Endothelial cell of umbilical vein (primary cell): ENCODE results near the gene PARVA. TPM values are rescaled to one million over a fixed set of nuclear protein-coding genes. Genes with fewer than 3 reads are reported as not detected.

Experiments
- BruUV-seq: library from RNA; stranded (reverse); fragments of 400-500 nt; replicated peaks from 2 replicates; lab custom pipeline; 2021; lab: Mats Ljungman, UMichigan
- CTCF ChIA-PET: fragments of 300-600, 350-600 bp; sonication (Branson Sonifier 250); formaldehyde crosslinking; loops from one replicate; lab custom pipeline; 2021; ENCODE audit warnings: antibody characterized with exemption, inconsistent platforms; lab: Charles Lee
- POLR2A ChIA-PET: fragments of 300-600, 350-600 bp; sonication (Branson Sonifier 250); formaldehyde crosslinking; loops from one replicate; lab custom pipeline; 2021; ENCODE audit warnings: antibody characterized with exemption, inconsistent platforms; lab: Charles Lee
- DNase-seq: peaks from one replicate; pipeline ENCODE4 v3.0.0-alpha.2; 2011; ENCODE audit warnings: low read depth, low spot score
- FAIRE-seq: peaks from 2 replicates; lab custom pipeline; 2011; peaks lifted over from hg19 to GRCh38; lab: Jason Lieb, UNC
- H2AFZ ChIP-seq: 2 replicates; pipeline ENCODE4 v1.6.0; 2012; ENCODE audit warnings: low read depth, low read length, control low read depth, inconsistent platforms
- H3K27ac ChIP-seq: 2 replicates; pipeline ENCODE4 v1.5.1; 2011; ENCODE audit warnings: low read depth, mild to moderate bottlenecking, control low read depth, low read length, moderate library complexity; ENCODE audit not compliant: insufficient read depth
- H3K27me3 ChIP-seq, 2 experiments: 2 replicates each; pipeline versions ENCODE4 v1.6.0 to v1.6.1; 2011; ENCODE audit warnings: low read length in 2 of 2, mixed read lengths in 1 of 2; ENCODE audit not compliant: control insufficient read depth in 2 of 2, insufficient read depth in 2 of 2
- H3K36me3 ChIP-seq, 2 experiments: 2 replicates in 1 of 2; 3 replicates in 1 of 2; pipeline ENCODE4 v1.5.1; 2011; ENCODE audit warnings: low read length in 2 of 2, mild to moderate bottlenecking in 1 of 2, moderate library complexity in 1 of 2; ENCODE audit not compliant: control insufficient read depth in 2 of 2, insufficient read depth in 2 of 2; ENCODE audit errors: extremely low read depth in 1 of 2
- H3K4me1 ChIP-seq: 3 replicates; pipeline ENCODE4 v1.5.1; 2011; ENCODE audit warnings: mild to moderate bottlenecking, low read length; ENCODE audit not compliant: control insufficient read depth, insufficient read depth; ENCODE audit errors: extremely low read depth
- H3K4me2 ChIP-seq: 2 replicates; pipeline ENCODE4 v1.6.1; 2011; ENCODE audit warnings: low read length, control low read depth, mixed read lengths; ENCODE audit not compliant: insufficient read depth
- H3K4me3 ChIP-seq, 3 experiments: fragments of 200-600 bp in 1 of 3; sonication (generic), shearing (Covaris generic) in 1 of 3; replicated peaks in 1 of 3; 2 replicates each; pipeline ENCODE4 v1.5.1; 2011 to 2016; ENCODE audit warnings: control low read depth in 3 of 3, low read length in 3 of 3, mild to moderate bottlenecking in 2 of 3, inconsistent platforms in 1 of 3, low read depth in 1 of 3, moderate library complexity in 1 of 3; ENCODE audit not compliant: insufficient read depth in 1 of 3
- H3K79me2 ChIP-seq: 2 replicates; pipeline ENCODE4 v1.6.0; 2012; ENCODE audit warnings: low read length, inconsistent platforms; ENCODE audit not compliant: control insufficient read depth, insufficient read depth
- H3K9ac ChIP-seq: replicated peaks from 2 replicates; pipeline ENCODE3; 2011; ENCODE audit warnings: low read length, control low read depth; ENCODE audit not compliant: insufficient read depth; ENCODE audit errors: extremely low read depth
- H3K9me1 ChIP-seq: replicated peaks from 3 replicates; pipeline ENCODE4 v1.6.0; 2011; ENCODE audit warnings: mild to moderate bottlenecking, low read length; ENCODE audit not compliant: control insufficient read depth, insufficient read depth; ENCODE audit errors: extremely low read depth
- H3K9me3 ChIP-seq: replicated peaks from 2 replicates; pipeline ENCODE4 v1.5.1; 2012; ENCODE audit warnings: low read length, inconsistent platforms; ENCODE audit not compliant: control insufficient read depth, insufficient read depth
- H4K20me1 ChIP-seq: replicated peaks from 2 replicates; pipeline ENCODE3; 2011; ENCODE audit warnings: mild to moderate bottlenecking, low read length; ENCODE audit not compliant: control insufficient read depth, insufficient read depth; ENCODE audit errors: extremely low read depth
- CTCF ChIP-seq, 2 donors: IDR thresholded peaks; 1 replicate in 1 of 2; 2 replicates in 1 of 2; pipeline ENCODE4 v1.5.1; 2011; ENCODE audit warnings: low read length in 2 of 2, mild to moderate bottlenecking in 2 of 2, moderate library complexity in 2 of 2, control low read depth in 1 of 2, inconsistent platforms in 1 of 2, low read depth in 1 of 2; ENCODE audit not compliant: insufficient read depth in 1 of 2; ENCODE audit errors: extremely low read depth in 1 of 2
- EZH2 ChIP-seq: IDR thresholded peaks from 2 replicates; pipeline ENCODE4 v1.6.1; 2012; ENCODE audit warnings: borderline replicate concordance, low read depth, mild to moderate bottlenecking, moderate library complexity, low read length, inconsistent platforms; ENCODE audit not compliant: severe bottlenecking
- FOS ChIP-seq: IDR thresholded peaks from 2 replicates; pipeline ENCODE4 v1.6.1; 2011; ENCODE audit warnings: mild to moderate bottlenecking, low read length, moderate library complexity, borderline replicate concordance; ENCODE audit not compliant: insufficient read depth
- GATA2 ChIP-seq: IDR thresholded peaks from 2 replicates; pipeline ENCODE4 v1.7.0; 2011; ENCODE audit warnings: low read depth, mild to moderate bottlenecking, moderate library complexity, mixed read lengths, low read length; ENCODE audit not compliant: insufficient read length, insufficient read depth
- JUN ChIP-seq: IDR thresholded peaks from 2 replicates; pipeline ENCODE4 v1.6.1; 2011; ENCODE audit warnings: borderline replicate concordance, low read depth; ENCODE audit not compliant: insufficient read length, insufficient read depth
- MYC ChIP-seq: IDR thresholded peaks from one replicate; pipeline ENCODE4 v1.6.1; 2011; ENCODE audit warnings: mild to moderate bottlenecking, low read depth, low read length
- POLR2A ChIP-seq: IDR thresholded peaks from 2 replicates; pipeline ENCODE4 v1.6.1; 2012; ENCODE audit warnings: low read depth, mild to moderate bottlenecking, control low read depth, low read length
- POLR2AphosphoS5 ChIP-seq: IDR thresholded peaks from 2 replicates; pipeline ENCODE4 v1.6.1; 2012; ENCODE audit warnings: low read depth, mild to moderate bottlenecking, control low read depth, low read length, moderate library complexity; ENCODE audit not compliant: insufficient read depth
- dilution Hi-C: fragments of 300-500 bp; cut with MboI; formaldehyde crosslinking; loops from one replicate; pipeline ENCODE4 v1.15.0; 2019; ENCODE audit warnings: low sequenced_read_pairs; ENCODE audit not compliant: extremely low pct_ligation_motif_present
- intact Hi-C: fragments of 100-400 bp; cut with micrococcal nuclease; formaldehyde crosslinking; loops from one replicate; pipeline ENCODE4 v1.10.0; 2022
- polyA plus RNA-seq, 4 experiments: library from polyadenylated mRNA; depleted of rRNA in 3 of 4; stranded (reverse) in 3 of 4; unstranded in 1 of 4; fragments of >200 nt; gene quantifications; 2 replicates each; pipeline versions ENCODE4 v1.2.1 to v1.2.3, GENCODE V29; 2011 to 2012; ENCODE audit warnings: missing spikeins in 1 of 4
- total RNA-seq: library from RNA; stranded (reverse); gene quantifications from 2 replicates; pipeline ENCODE4 v1.2.3, GENCODE V29; 2021
- TF ChIP-seq, protein P1 (sequence below): IDR thresholded peaks from 2 replicates; pipeline ENCODE4 v1.6.1; 2011; ENCODE audit not compliant: insufficient read depth, insufficient read length

PARVA gene
- total and polyA plus RNA-seq, 2 donors (not counting 3 experiments of a cell fraction or from before 2014, with no cell fraction given), result 40.6 to 104 TPM

GRCh38 chr11:12517741-12518140 lies 140.4 kb downstream of the PARVA start:
- POLR2A ChIA-PET, result no interaction called here
- DNase-seq (no peak), FAIRE-seq (no peak)
- H3K27ac ChIP-seq, result no peak overlapping the region
- dilution Hi-C loops (no loop called here), intact Hi-C loops (no loop called here)
- H2AFZ ChIP-seq, result no peak overlapping the region
- no peak overlapping the region for H3K9ac ChIP-seq
- H3K36me3 ChIP-seq, result peaks cover 2 to 13% of the 10 kb centered on the region in 2 experiments
- peaks cover 4% of the 10 kb centered on the region for H3K4me1 ChIP-seq
- no peaks in the 10 kb centered on the region for H4K20me1 ChIP-seq
- no peaks in the 10 kb centered on the region for H3K9me3 ChIP-seq
- BruUV-seq, result no TSS peak
- no peaks in the 10 kb centered on the region for H3K27me3 ChIP-seq
- no peak for TF ChIP-seq POLR2A
- TF ChIP-seq JUN, result no peak
- TF ChIP-seq FOS, result no peak
- TF ChIP-seq, protein P1, sequence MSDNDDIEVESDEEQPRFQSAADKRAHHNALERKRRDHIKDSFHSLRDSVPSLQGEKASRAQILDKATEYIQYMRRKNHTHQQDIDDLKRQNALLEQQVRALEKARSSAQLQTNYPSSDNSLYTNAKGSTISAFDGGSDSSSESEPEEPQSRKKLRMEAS, result no peak
- TF ChIP-seq EZH2, result no peak
- no peak for TF ChIP-seq MYC
- TF ChIP-seq CTCF (IDR thresholded peaks at IDR 0.05; ENCODE audit: extremely low read depth in 1 of 2, insufficient read depth in 1 of 2, low read depth in 1 of 2, low read length in 2 of 2), result no peak
- TF ChIP-seq GATA2, result no peak
- TF ChIP-seq POLR2AphosphoS5, result no peak
- CTCF ChIA-PET, result no interaction called here
- no peak overlapping the region for H3K4me3 ChIP-seq
- H3K79me2 ChIP-seq, result no peaks in the 10 kb centered on the region
- H3K4me2 ChIP-seq, result no peak overlapping the region
- no peaks in the 10 kb centered on the region for H3K9me1 ChIP-seq
